Measurements from ENCODE around the gene DCPS. TPM values are rescaled to one million over a fixed set of nuclear protein-coding genes. Genes with fewer than 3 reads are reported as not detected.

Gene DCPS
- total RNA-seq, 2 experiments from 2014 or later, result 29.7 to 39.3 TPM

GRCh38 chr11:126355324-126355925 lies 51.6 kb downstream of the DCPS start, which contains the start of gene ST3GAL4:
Gene ST3GAL4, plus strand, starts transcription at chr11:126355686. Its CDS starts 50,470 bp downstream, at chr11:126406156.
- ChIA-PET CTCF (interaction anchor here (3.1 kb wide), 1 partner anchor 45 kb away, joined by 12 read pairs; no protein-coding TSS in a partner anchor), POLR2A (interaction anchor here (0.5 to 0.6 kb wide), 3 partner anchors 15 to 730 kb away, joined by 3 to 7 read pairs (median 3); partner anchors contain the start of gene CHEK1)
- H3K27ac Mint-ChIP-seq, result peak within 1 kb of the TSS; percentile 88
- H3K27me3 Mint-ChIP-seq, result no peaks in the 10 kb centered on the region
- no peaks in the 10 kb centered on the region for H3K9me3 Mint-ChIP-seq (ENCODE audit: low read depth)
- peak within 1 kb of the TSS; percentile 93 for H3K4me3 Mint-ChIP-seq
- ATAC-seq, result peak; percentile 77
- peaks cover 29% of the 10 kb centered on the region for H3K4me1 Mint-ChIP-seq
- peak; percentile 86 for DNase-seq
- intact Hi-C loops (cut with DNase I, micrococcal nuclease), result loop anchor here in 1 of 2 experiments (1.0 to 2.0 kb wide), 8 partner anchors 45 to 469 kb away; partner anchors contain the start of genes DCPS, HYLS1, SRPRA and TIRAP
- peaks cover 25% of the 10 kb centered on the region for H3K36me3 Mint-ChIP-seq (ENCODE audit: low read depth)

- ChIA-PET CTCF (interaction anchor here (0.9 to 3.1 kb wide), 3 partner anchors 16 to 46 kb away, joined by 3 to 12 read pairs (median 4); no protein-coding TSS in a partner anchor), POLR2A (interaction anchor here (0.5 to 0.6 kb wide), 3 partner anchors 14 to 84 kb away, joined by 3 to 5 read pairs (median 3); partner anchors contain the start of gene TIRAP)
- H3K36me3 Mint-ChIP-seq (ENCODE audit: low read depth), result peaks cover 22% of the 10 kb centered on the region
- peak overlapping the region; percentile 74 for H3K4me3 Mint-ChIP-seq
- H3K27me3 Mint-ChIP-seq, result no peaks in the 10 kb centered on the region
- peak overlapping the region; percentile 31 for H3K27ac Mint-ChIP-seq
- DNase-seq (peak; percentile 49), ATAC-seq (peak; percentile 8)
- peaks cover 29% of the 10 kb centered on the region for H3K4me1 Mint-ChIP-seq
- intact Hi-C loops (cut with DNase I, micrococcal nuclease), result loop anchor here in 1 of 2 experiments (1.0 to 2.0 kb wide), 8 partner anchors 46 to 469 kb away; partner anchors contain the start of genes DCPS, HYLS1, SRPRA and TIRAP
- no peaks in the 10 kb centered on the region for H3K9me3 Mint-ChIP-seq (ENCODE audit: low read depth)
Observed at GRCh38 chr11:126355926-126356897, 52.4 kb downstream of the DCPS start.

GRCh38 chr11:126357055-126357962 lies 53.4 kb downstream of the DCPS start:
- no peak overlapping the region for H3K27ac Mint-ChIP-seq
- ChIA-PET POLR2A (interaction anchor here (0.5 to 0.6 kb wide), 2 partner anchors 74 to 85 kb away, joined by 3 to 5 read pairs; partner anchors contain the start of gene TIRAP), CTCF (interaction anchor here (0.6 to 3.1 kb wide), 5 partner anchors 15 to 124 kb away, joined by 3 to 12 read pairs (median 3); no protein-coding TSS in a partner anchor)
- ATAC-seq (no peak), DNase-seq (no peak)
- intact Hi-C loops (cut with DNase I, micrococcal nuclease), result no loop called here
- no peaks in the 10 kb centered on the region for H3K9me3 Mint-ChIP-seq (ENCODE audit: low read depth)
- H3K4me1 Mint-ChIP-seq, result peaks cover 28% of the 10 kb centered on the region
- H3K4me3 Mint-ChIP-seq, result peak overlapping the region; percentile 74
- H3K36me3 Mint-ChIP-seq (ENCODE audit: low read depth), result peaks cover 20% of the 10 kb centered on the region
- no peaks in the 10 kb centered on the region for H3K27me3 Mint-ChIP-seq

- Mint-ChIP-seq H3K4me3 (no peak overlapping the region), H3K27ac (no peak overlapping the region), H3K9me3 (ENCODE audit: low read depth) (no peaks in the 10 kb centered on the region), H3K36me3 (ENCODE audit: low read depth) (peaks cover 14% of the 10 kb centered on the region), H3K27me3 (no peaks in the 10 kb centered on the region), H3K4me1 (peaks cover 19% of the 10 kb centered on the region)
- ATAC-seq, result no peak
- DNase-seq, result no peak
- POLR2A ChIA-PET, result no interaction called here
- intact Hi-C loops (cut with DNase I, micrococcal nuclease), result no loop called here
- CTCF ChIA-PET, result interaction anchor here (0.6 to 3.1 kb wide), 2 partner anchors 48 to 113 kb away, joined by 3 to 12 read pairs; no protein-coding TSS in a partner anchor
Observed at GRCh38 chr11:126357969-126358762, 54.3 kb downstream of the DCPS start.

- DNase-seq (no peak), ATAC-seq (no peak)
- H3K4me1 Mint-ChIP-seq, result peaks cover 13% of the 10 kb centered on the region
- H3K4me3 Mint-ChIP-seq, result no peak overlapping the region
- peaks cover 8% of the 10 kb centered on the region for H3K36me3 Mint-ChIP-seq (ENCODE audit: low read depth)
- intact Hi-C loops (cut with DNase I, micrococcal nuclease), result no loop called here
- CTCF ChIA-PET, result interaction anchor here (0.6 to 1.2 kb wide), 3 partner anchors 47 to 440 kb away, joined by 3 read pairs; no protein-coding TSS in a partner anchor
- H3K9me3 Mint-ChIP-seq (ENCODE audit: low read depth), result no peaks in the 10 kb centered on the region
- POLR2A ChIA-PET, result no interaction called here
- H3K27ac Mint-ChIP-seq, result no peak overlapping the region
- H3K27me3 Mint-ChIP-seq, result no peaks in the 10 kb centered on the region
Observed at GRCh38 chr11:126358763-126359160, 54.9 kb downstream of the DCPS start.

GRCh38 chr11:126359431-126360048 lies 55.7 kb downstream of the DCPS start:
- Mint-ChIP-seq H3K4me1 (peaks cover 7% of the 10 kb centered on the region), H3K4me3 (no peak overlapping the region), H3K9me3 (ENCODE audit: low read depth) (no peaks in the 10 kb centered on the region), H3K27ac (no peak overlapping the region), H3K27me3 (no peaks in the 10 kb centered on the region), H3K36me3 (ENCODE audit: low read depth) (peaks cover 3% of the 10 kb centered on the region)
- POLR2A ChIA-PET, result interaction anchor here (0.6 kb wide), 1 partner anchor 1558 kb away, joined by 6 read pairs; no protein-coding TSS in a partner anchor
- intact Hi-C loops (cut with DNase I, micrococcal nuclease), result no loop called here
- ATAC-seq, result no peak
- CTCF ChIA-PET, result interaction anchor here (0.6 to 1.2 kb wide), 2 partner anchors 48 to 441 kb away, joined by 3 read pairs; no protein-coding TSS in a partner anchor
- no peak for DNase-seq

GRCh38 chr11:126360049-126360446 lies 56.2 kb downstream of the DCPS start:
- H3K9me3 Mint-ChIP-seq (ENCODE audit: low read depth), result no peaks in the 10 kb centered on the region
- ChIA-PET CTCF (interaction anchor here (1.2 kb wide), 1 partner anchor 49 kb away, joined by 3 read pairs; no protein-coding TSS in a partner anchor), POLR2A (no interaction called here)
- no peak overlapping the region for H3K4me3 Mint-ChIP-seq
- intact Hi-C loops (cut with DNase I, micrococcal nuclease), result no loop called here
- DNase-seq (no peak), ATAC-seq (no peak)
- H3K27ac Mint-ChIP-seq, result no peak overlapping the region
- no peaks in the 10 kb centered on the region for H3K27me3 Mint-ChIP-seq
- peaks cover 3% of the 10 kb centered on the region for H3K4me1 Mint-ChIP-seq
- H3K36me3 Mint-ChIP-seq (ENCODE audit: low read depth), result no peaks in the 10 kb centered on the region

GRCh38 chr11:126361400-126361799 lies 57.5 kb downstream of the DCPS start:
- H3K4me1 Mint-ChIP-seq, result peaks cover 3% of the 10 kb centered on the region
- ATAC-seq (no peak), DNase-seq (no peak)
- intact Hi-C loops (cut with DNase I, micrococcal nuclease), result no loop called here
- H3K9me3 Mint-ChIP-seq (ENCODE audit: low read depth), result no peaks in the 10 kb centered on the region
- H3K4me3 Mint-ChIP-seq, result no peak overlapping the region
- ChIA-PET POLR2A (no interaction called here), CTCF (no interaction called here)
- no peak overlapping the region for H3K27ac Mint-ChIP-seq
- no peaks in the 10 kb centered on the region for H3K27me3 Mint-ChIP-seq
- no peaks in the 10 kb centered on the region for H3K36me3 Mint-ChIP-seq (ENCODE audit: low read depth)

GRCh38 chr11:126362879-126363655 lies 59.2 kb downstream of the DCPS start:
- no peaks in the 10 kb centered on the region for H3K27me3 Mint-ChIP-seq
- H3K27ac Mint-ChIP-seq, result no peak overlapping the region
- H3K9me3 Mint-ChIP-seq (ENCODE audit: low read depth), result no peaks in the 10 kb centered on the region
- no peak for ATAC-seq
- H3K4me1 Mint-ChIP-seq, result no peaks in the 10 kb centered on the region
- ChIA-PET POLR2A (no interaction called here), CTCF (interaction anchor here (0.5 kb wide), 1 partner anchor 231 kb away, joined by 3 read pairs; no protein-coding TSS in a partner anchor)
- intact Hi-C loops (cut with DNase I, micrococcal nuclease), result no loop called here
- H3K36me3 Mint-ChIP-seq (ENCODE audit: low read depth), result no peaks in the 10 kb centered on the region
- no peak for DNase-seq
- no peak overlapping the region for H3K4me3 Mint-ChIP-seq
